Peyer's patch (tissue), 4 donors: ENCODE measurements around the gene CORO2A. TPM values are rescaled to one million over a fixed set of nuclear protein-coding genes. Genes with fewer than 3 reads are reported as not detected.

Source experiments
- DNase-seq, 3 donors: peaks; one replicate each; pipeline ENCODE4 v3.0.0-alpha.2; 2017 to 2019
- H3K27ac ChIP-seq, 4 donors: fragments of 200-600 bp; sonication (generic); one replicate each; pipeline ENCODE4 v1.5.1; 2016 to 2019
- H3K27me3 ChIP-seq, 2 donors: fragments of 200-600 bp; sonication (generic); one replicate each; pipeline ENCODE4 v1.5.1; 2019
- H3K36me3 ChIP-seq, 3 donors: fragments of 200-600 bp; sonication (generic); one replicate each; pipeline ENCODE4 v1.5.1; 2016 to 2019
- H3K4me1 ChIP-seq, 4 donors: fragments of 200-600 bp; sonication (generic); one replicate each; pipeline ENCODE4 v1.5.1; 2016 to 2019
- H3K4me3 ChIP-seq, 4 donors: fragments of 200-600 bp; sonication (generic); 1 replicate in 3 of 4; 2 replicates in 1 of 4; pipeline ENCODE4 v1.5.1; 2016 to 2019; ENCODE audit warnings: mild to moderate bottlenecking in 1 of 4
- H3K9me3 ChIP-seq, 4 donors: fragments of 200-600 bp; sonication (generic); one replicate each; pipeline ENCODE4 v1.5.1; 2016 to 2019; ENCODE audit warnings: mild to moderate bottlenecking in 1 of 4
- CTCF ChIP-seq, 6 experiments: fragments of 450-650 bp in 4 of 6; fragments of 200-600 bp in 2 of 6; sonication (generic) in 1 of 6; IDR thresholded peaks; one replicate each; pipeline ENCODE4 v1.5.1; 2017 to 2019; ENCODE audit warnings: antibody characterized with exemption in 6 of 6, mild to moderate bottlenecking in 3 of 6, moderate library complexity in 1 of 6
- POLR2A ChIP-seq, 2 donors: fragments of 450-650 bp; IDR thresholded peaks; one replicate each; pipeline ENCODE4 v1.5.1; 2017; ENCODE audit warnings: antibody characterized with exemption in 2 of 2, mild to moderate bottlenecking in 2 of 2, moderate library complexity in 2 of 2
- total RNA-seq, 4 donors: library from RNA; depleted of rRNA; stranded (reverse); fragments of >200 nt; gene quantifications; one replicate each; pipeline ENCODE4 v1.1.0, GENCODE V29; 2016

CORO2A gene
- total RNA-seq, 4 donors from 2014 or later, result 15.7 to 99.6 (median 91.9) TPM

- Histone ChIP-seq H3K36me3 (peaks cover 0 to 20% (median 0%) of the 10 kb centered on the region in 3 donors), H3K27ac (no peak overlapping the region), H3K9me3 (no peaks in the 10 kb centered on the region), H3K4me1 (peaks cover 0 to 37% (median 3%) of the 10 kb centered on the region in 4 donors), H3K4me3 (no peak overlapping the region), H3K27me3 (no peaks in the 10 kb centered on the region)
- DNase-seq, result peak in 1 of 3 donors; percentile 13
- TF ChIP-seq CTCF (IDR thresholded peaks at IDR 0.05), result no peak
- no peak for TF ChIP-seq POLR2A (IDR thresholded peaks at IDR 0.05)
These were observed 32.6 kb downstream of the CORO2A start for GRCh38 chr9:98159790-98160189.

DNA sequence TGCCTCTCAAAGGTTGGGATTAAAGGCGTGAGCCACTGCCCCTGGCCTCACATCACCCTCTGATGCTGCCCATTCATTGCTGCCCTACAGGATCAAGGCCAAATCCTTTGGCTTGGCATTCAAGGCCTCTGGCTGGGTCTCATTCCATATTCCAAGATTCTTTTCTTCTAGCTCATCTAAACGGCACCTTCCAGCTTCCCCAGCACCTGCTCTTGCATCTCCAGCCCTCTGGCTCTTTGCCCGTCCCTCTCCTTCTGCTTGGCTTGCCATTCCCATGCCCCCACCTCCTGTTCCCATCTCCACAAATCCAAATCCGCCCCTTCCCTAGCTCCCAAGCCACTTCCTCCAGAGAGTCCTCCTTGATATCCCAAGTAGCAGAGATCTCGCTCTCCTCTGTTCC, 33.1 kb downstream of the CORO2A start:
- TF ChIP-seq POLR2A (IDR thresholded peaks at IDR 0.05), result no peak
- no peak for TF ChIP-seq CTCF (IDR thresholded peaks at IDR 0.05)
- DNase-seq, result peak in 2 of 3 donors; percentile 15 to 41
- H3K27ac ChIP-seq, result no peak overlapping the region

DNA sequence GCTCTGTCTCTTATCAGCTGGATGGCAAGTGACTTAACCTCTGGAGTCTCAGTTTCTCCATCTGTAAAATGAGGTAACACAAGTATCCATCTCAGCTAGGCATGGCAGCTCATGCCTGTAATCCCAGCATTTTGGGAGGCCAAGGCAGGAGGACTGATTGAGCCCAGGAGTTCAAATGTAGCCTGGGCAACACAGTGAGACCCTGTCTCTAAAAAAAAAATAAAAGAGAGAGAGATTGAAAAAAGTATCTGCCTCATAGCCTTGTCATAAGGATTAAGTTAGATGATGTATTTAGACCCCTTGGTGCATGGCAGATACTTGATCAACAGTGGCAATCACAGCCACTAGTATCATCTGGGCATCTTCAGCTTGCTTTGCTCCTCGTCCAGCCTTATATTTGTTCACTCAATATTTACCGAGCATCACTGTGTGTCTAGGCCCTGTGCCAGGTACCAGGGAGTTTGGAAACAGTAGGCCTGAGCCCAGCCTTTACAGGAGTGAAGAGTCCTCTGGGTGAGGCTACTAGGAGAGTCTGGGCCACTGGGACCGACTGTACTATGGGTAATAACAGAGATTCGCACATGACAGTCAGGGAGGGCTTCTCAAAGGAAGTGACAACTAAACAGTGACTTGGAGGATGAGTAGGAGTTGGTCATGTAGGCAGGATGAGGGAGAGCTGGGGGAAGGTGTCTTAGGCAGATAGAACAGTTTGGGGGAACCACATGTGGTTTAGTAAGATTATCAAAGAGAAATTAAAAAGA, 34.2 kb downstream of the CORO2A start:
- Histone ChIP-seq H3K4me1 (peaks cover 0 to 25% (median 3%) of the 10 kb centered on the region in 4 donors), H3K27me3 (no peaks in the 10 kb centered on the region), H3K4me3 (no peak overlapping the region), H3K36me3 (peaks cover 0 to 25% (median 0%) of the 10 kb centered on the region in 3 donors), H3K9me3 (no peaks in the 10 kb centered on the region), H3K27ac (no peak overlapping the region)
- TF ChIP-seq CTCF (IDR thresholded peaks at IDR 0.05) (no peak), POLR2A (IDR thresholded peaks at IDR 0.05) (no peak)
- DNase-seq, result no peak

More for the DNA sequence above, 33.1 kb downstream of the CORO2A start:
- H3K27me3 ChIP-seq, result no peaks in the 10 kb centered on the region
- no peak overlapping the region for H3K4me3 ChIP-seq
- H3K9me3 ChIP-seq, result no peaks in the 10 kb centered on the region
- H3K36me3 ChIP-seq, result peaks cover 0 to 21% (median 0%) of the 10 kb centered on the region in 3 donors
- peaks cover 0 to 32% (median 3%) of the 10 kb centered on the region in 4 donors for H3K4me1 ChIP-seq

DNA sequence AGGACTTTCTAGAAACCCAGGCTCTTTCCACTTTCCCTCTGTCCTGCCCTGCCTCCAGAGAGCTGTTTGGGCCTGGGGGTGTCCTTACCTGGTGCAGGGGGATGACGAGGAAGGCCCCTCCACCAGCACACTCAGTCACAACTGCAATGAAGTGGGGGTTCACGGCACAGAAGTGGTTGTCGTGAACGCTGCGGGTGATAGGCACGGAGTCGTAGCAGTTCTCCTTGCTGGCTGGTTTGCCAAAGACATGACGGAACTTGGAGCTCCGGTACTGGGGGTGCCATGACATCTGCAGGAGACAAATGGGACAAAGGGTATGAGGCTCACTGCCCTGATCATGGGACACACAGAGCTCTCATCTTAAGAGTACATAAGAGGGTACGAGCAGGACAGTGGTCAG, 35.1 kb downstream of the CORO2A start:
- Histone ChIP-seq H3K4me3 (no peak overlapping the region), H3K36me3 (peaks cover 0 to 25% (median 0%) of the 10 kb centered on the region in 3 donors), H3K27me3 (no peaks in the 10 kb centered on the region), H3K27ac (no peak overlapping the region), H3K4me1 (peaks cover 0 to 16% (median under 1%) of the 10 kb centered on the region in 4 donors), H3K9me3 (no peaks in the 10 kb centered on the region)
- TF ChIP-seq CTCF (IDR thresholded peaks at IDR 0.05) (no peak), POLR2A (IDR thresholded peaks at IDR 0.05) (no peak)
- DNase-seq, result peak in 2 of 3 donors; percentile 23 to 36

DNA sequence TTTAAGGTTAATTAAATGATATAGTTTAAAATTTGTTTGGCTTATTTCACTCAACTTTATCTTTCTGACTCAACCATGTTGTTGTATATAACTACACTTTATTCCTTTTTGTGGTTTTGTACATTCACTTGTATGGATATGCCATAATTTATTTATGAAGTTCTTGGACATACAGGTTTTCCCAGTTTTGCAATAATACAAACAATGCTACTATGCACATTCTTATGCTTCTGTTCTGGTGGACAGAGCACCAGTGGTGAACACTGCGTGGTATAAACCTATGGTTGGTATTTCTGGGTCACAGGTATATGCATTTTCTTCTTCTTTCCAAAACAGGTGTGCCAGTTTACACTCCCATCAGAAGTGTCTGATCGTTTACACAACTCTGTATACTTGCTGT, 37.8 kb downstream of the CORO2A start:
- Histone ChIP-seq H3K9me3 (no peaks in the 10 kb centered on the region), H3K4me3 (no peak overlapping the region), H3K27me3 (no peaks in the 10 kb centered on the region), H3K36me3 (peaks cover 0 to 25% (median 0%) of the 10 kb centered on the region in 3 donors), H3K4me1 (peaks cover 0 to 8% (median 0%) of the 10 kb centered on the region in 4 donors), H3K27ac (no peak overlapping the region)
- no peak for TF ChIP-seq POLR2A (IDR thresholded peaks at IDR 0.05)
- TF ChIP-seq CTCF (IDR thresholded peaks at IDR 0.05), result no peak
- no peak for DNase-seq
